IMR-90 (cell line): Measurements from ENCODE around the gene TRIP4. TPM values are rescaled to one million over a fixed set of nuclear protein-coding genes. Genes with fewer than 3 reads are reported as not detected.

Experiments
- ATAC-seq: fragments of 200-7000 bp; cut with Tn5 transposase; 2 replicates; pipeline ENCODE4 v1.9.1; 2020; ENCODE audit warnings: low read depth, mild to moderate bottlenecking, moderate library complexity
- BruUV-seq: library from RNA; stranded (reverse); fragments of 400-500 nt; replicated peaks from 2 replicates; lab custom pipeline; 2021; lab: Mats Ljungman, UMichigan
- CTCF ChIA-PET: fragments of 300-600 bp; formaldehyde crosslinking; extraction: SDS; loops from one replicate; lab custom pipeline; 2021; ENCODE audit warnings: antibody characterized with exemption; lab: Yijun Ruan, JAX
- POLR2A ChIA-PET: fragments of 300-600 bp; sonication (Branson Sonifier 250); formaldehyde crosslinking; loops from one replicate; lab custom pipeline; 2022; ENCODE audit warnings: antibody characterized with exemption; ENCODE audit not compliant: unreplicated experiment; lab: Charles Lee
- DNase-seq: peaks from one replicate; pipeline ENCODE4 v3.0.0; 2013
- H2AFZ ChIP-seq: replicated peaks from 2 replicates; pipeline ENCODE3; 2013; ENCODE audit warnings: low read length, mild to moderate bottlenecking; ENCODE audit not compliant: poor library complexity
- H2AK5ac ChIP-seq: 2 replicates; pipeline ENCODE4 v1.6.1; 2013; ENCODE audit warnings: low read depth, low read length, inconsistent platforms
- H2AK9ac ChIP-seq: replicated peaks from 2 replicates; pipeline ENCODE3; 2013; ENCODE audit warnings: mild to moderate bottlenecking, low read depth, low read length, moderate library complexity; ENCODE audit not compliant: poor library complexity
- H2BK120ac ChIP-seq: 2 replicates; pipeline ENCODE4 v1.6.1; 2013; ENCODE audit warnings: low read depth, low read length, inconsistent platforms
- H2BK15ac ChIP-seq: 3 replicates; pipeline ENCODE4 v1.6.1; 2013; ENCODE audit warnings: low read depth, low read length, inconsistent platforms
- H2BK20ac ChIP-seq: 2 replicates; pipeline ENCODE4 v1.6.1; 2013; ENCODE audit warnings: low read depth, mild to moderate bottlenecking, inconsistent platforms, low read length, moderate library complexity
- H2BK5ac ChIP-seq: 2 replicates; pipeline ENCODE4 v1.6.1; 2013; ENCODE audit warnings: mild to moderate bottlenecking, low read depth, low read length, inconsistent platforms; ENCODE audit not compliant: poor library complexity, severe bottlenecking
- H3K14ac ChIP-seq: replicated peaks from 2 replicates; pipeline ENCODE4 v1.6.1; 2013; ENCODE audit warnings: low read depth, low read length, inconsistent platforms
- H3K18ac ChIP-seq: 2 replicates; pipeline ENCODE4 v1.6.1; 2013; ENCODE audit warnings: low read depth, low read length, control low read depth
- H3K23ac ChIP-seq: 2 replicates; pipeline ENCODE4 v1.6.1; 2013; ENCODE audit warnings: low read depth, low read length, inconsistent platforms
- H3K27ac ChIP-seq: 2 replicates; pipeline ENCODE4 v1.5.1; 2013; ENCODE audit warnings: mild to moderate bottlenecking, control low read depth, low read length; ENCODE audit not compliant: insufficient read depth
- H3K27me3 ChIP-seq: 2 replicates; pipeline ENCODE4 v1.6.1; 2013; ENCODE audit warnings: low read length; ENCODE audit not compliant: control insufficient read depth, insufficient read depth
- H3K36me3 ChIP-seq: 2 replicates; pipeline ENCODE4 v1.6.1; 2013; ENCODE audit warnings: low read length, mixed read lengths; ENCODE audit not compliant: control insufficient read depth, insufficient read depth
- H3K4ac ChIP-seq: 2 replicates; pipeline ENCODE4 v1.6.1; 2013; ENCODE audit warnings: low read depth, low read length, inconsistent platforms
- H3K4me1 ChIP-seq: 2 replicates; pipeline ENCODE4 v1.6.1; 2013; ENCODE audit warnings: low read length, mixed read lengths; ENCODE audit not compliant: control insufficient read depth, insufficient read depth
- H3K4me2 ChIP-seq: 2 replicates; pipeline ENCODE4 v1.6.1; 2013; ENCODE audit warnings: low read depth, mild to moderate bottlenecking, control low read depth, low read length, moderate library complexity
- H3K4me3 ChIP-seq: 2 replicates; pipeline ENCODE4 v1.5.1; 2013; ENCODE audit warnings: low read depth, mild to moderate bottlenecking, control low read depth, low read length, moderate library complexity; ENCODE audit not compliant: insufficient read depth
- H3K56ac ChIP-seq: 2 replicates; pipeline ENCODE4 v1.6.1; 2013; ENCODE audit warnings: low read length, inconsistent platforms; ENCODE audit not compliant: insufficient read depth; ENCODE audit errors: extremely low read depth
- H3K79me1 ChIP-seq, 2 experiments: 2 replicates each; pipeline ENCODE4 v1.6.1; 2013; ENCODE audit warnings: low read length in 2 of 2, inconsistent platforms in 1 of 2, low read depth in 1 of 2
- H3K9ac ChIP-seq: 2 replicates; pipeline ENCODE4 v1.6.1; 2013; ENCODE audit warnings: low read depth, low read length, control low read depth
- H3K9me1 ChIP-seq: 2 replicates; pipeline ENCODE4 v1.6.1; 2013; ENCODE audit warnings: low read length, inconsistent platforms; ENCODE audit not compliant: insufficient read depth
- H3K9me3 ChIP-seq: 2 replicates; pipeline ENCODE4 v1.6.1; 2013; ENCODE audit warnings: low read length; ENCODE audit not compliant: control insufficient read depth, insufficient read depth
- H4K20me1 ChIP-seq: 2 replicates; pipeline ENCODE4 v1.6.1; 2013; ENCODE audit warnings: low read length, inconsistent platforms; ENCODE audit not compliant: insufficient read depth
- H4K5ac ChIP-seq: 2 replicates; pipeline ENCODE4 v1.6.1; 2013; ENCODE audit warnings: mild to moderate bottlenecking, low read depth, low read length, control low read depth
- H4K8ac ChIP-seq, 2 experiments: 2 replicates each; pipeline ENCODE4 v1.6.1; 2013; ENCODE audit warnings: low read depth in 2 of 2, low read length in 2 of 2, control low read depth in 1 of 2, inconsistent platforms in 1 of 2
- H4K91ac ChIP-seq: 2 replicates; pipeline ENCODE4 v1.6.1; 2013; ENCODE audit warnings: low read depth, low read length, inconsistent platforms; ENCODE audit not compliant: insufficient read depth
- CEBPB ChIP-seq: IDR thresholded peaks from 2 replicates; pipeline ENCODE4 v1.6.1; 2012; ENCODE audit warnings: low read depth, low read length, improper control_type of control experiment
- CHD1 ChIP-seq: IDR thresholded peaks from 2 replicates; pipeline ENCODE4 v1.6.1; 2012; ENCODE audit warnings: low read depth, low read length, improper control_type of control experiment
- CTCF ChIP-seq: conservative IDR thresholded peaks from 2 replicates; pipeline ENCODE4 v1.5.1; 2012; ENCODE audit warnings: mild to moderate bottlenecking, low read depth, low read length, improper control_type of control experiment
- ELK1 ChIP-seq: fragments of 150-350 bp; IDR thresholded peaks from 2 replicates; pipeline ENCODE4 v1.6.1; 2016; ENCODE audit warnings: low read depth, mild to moderate bottlenecking, low read length, moderate library complexity, borderline replicate concordance
- FOS ChIP-seq: fragments of 150-350 bp; IDR thresholded peaks from 2 replicates; pipeline ENCODE4 v1.6.1; 2016; ENCODE audit warnings: low read depth, low read length
- MAFK ChIP-seq: IDR thresholded peaks from 2 replicates; pipeline ENCODE4 v1.6.1; 2012; ENCODE audit warnings: low read depth, low read length, improper control_type of control experiment
- MXI1 ChIP-seq: IDR thresholded peaks from 2 replicates; pipeline ENCODE4 v1.6.1; 2012; ENCODE audit warnings: low read depth, mild to moderate bottlenecking, low read length, moderate library complexity, borderline replicate concordance
- POLR2A ChIP-seq: IDR thresholded peaks from 2 replicates; pipeline ENCODE4 v1.6.1; 2012; ENCODE audit warnings: mild to moderate bottlenecking, low read depth, low read length
- RAD21 ChIP-seq: IDR thresholded peaks from 2 replicates; pipeline ENCODE4 v1.6.1; 2012; ENCODE audit warnings: low read length, improper control_type of control experiment
- RFX5 ChIP-seq: IDR thresholded peaks from 2 replicates; pipeline ENCODE4 v1.8.0; 2012; ENCODE audit warnings: low read depth, mild to moderate bottlenecking, low read length, moderate library complexity
- SMC3 ChIP-seq: fragments of 150-350 bp; IDR thresholded peaks from 2 replicates; pipeline ENCODE4 v1.6.1; 2016; ENCODE audit warnings: low read depth, mild to moderate bottlenecking, antibody characterized with exemption, low read length, moderate library complexity
- USF2 ChIP-seq: fragments of 150-350 bp; IDR thresholded peaks from 2 replicates; pipeline ENCODE4 v1.6.1; 2017; ENCODE audit warnings: mild to moderate bottlenecking, antibody characterized with exemption, low read length, low read depth
- WGBS, 2 experiments: methylation state at CpG; one replicate each; pipeline versions ENCODE4 v1.1.5 to v1.1.7; 2013; ENCODE audit warnings: missing lambda C conversion rate in 2 of 2; ENCODE audit not compliant: insufficient read length in 1 of 2; ENCODE audit errors: extremely low coverage in 2 of 2; 5-methylcytosine and 5-hydroxymethylcytosine counted together
- dilution Hi-C: fragments of 300-500 bp; cut with HindIII; formaldehyde crosslinking; loops from one replicate; pipeline ENCODE4 v1.14.3; 2018; ENCODE audit warnings: low sequenced_read_pairs; ENCODE audit not compliant: unreplicated experiment
- in situ Hi-C: fragments of 300-500 bp; cut with MboI; formaldehyde crosslinking; loops from 3 replicates; pipeline ENCODE4 v1.14.3; 2019; ENCODE audit warnings: low sequenced_read_pairs, inconsistent platforms, mixed read lengths
- intact Hi-C: fragments of 100-400 bp; cut with micrococcal nuclease; formaldehyde crosslinking; loops from 2 replicates; pipeline ENCODE4 v1.10.0; 2022
- polyA plus RNA-seq, 3 experiments: library from polyadenylated mRNA; depleted of rRNA; stranded (reverse); fragments of >200 nt; gene quantifications; 2 replicates each; pipeline ENCODE4 v1.2.3, GENCODE V29; 2012; ENCODE audit warnings: low replicate concordance in 1 of 3
- total RNA-seq: library from RNA; depleted of rRNA; stranded (reverse); fragments of >200 nt; gene quantifications from 2 replicates; pipeline ENCODE4 v1.2.3, GENCODE V29; 2012

Gene TRIP4
- total and polyA plus RNA-seq, 2 of the 4 experiments (the other 2 are of a cell fraction): 13.1 to 19.4 TPM

GRCh38 chr15:64503197-64503596, 115.6 kb downstream of the TRIP4 start:
- POLR2A ChIA-PET: no interaction called here
- DNase-seq (peak; percentile 74), ATAC-seq (peak; percentile 80)
- TF ChIP-seq SMC3 (no peak), CHD1 (no peak), RFX5 (no peak), MXI1 (no peak), RAD21 (no peak), CTCF (no peak), POLR2A (no peak), ELK1 (no peak), CEBPB (no peak), FOS (no peak), MAFK (no peak), USF2 (no peak)
- peak overlapping the region; percentile 38 for H3K4me2 ChIP-seq
- peaks cover 23% of the 10 kb centered on the region for H3K36me3 ChIP-seq
- no peak overlapping the region for H2AFZ ChIP-seq
- dilution Hi-C loops (no loop called here), in situ Hi-C loops (no loop called here), intact Hi-C loops (no loop called here)
- CTCF ChIA-PET: interaction anchor here (0.8 kb wide), 1 partner anchor 13 kb away, joined by 4 read pairs; no protein-coding TSS in a partner anchor
- H3K4me1 ChIP-seq: peaks cover 15% of the 10 kb centered on the region
- no peak overlapping the region; the same call in 1 of the 2 replicates for H3K4ac ChIP-seq
- no peak overlapping the region for H2AK5ac ChIP-seq
- peak overlapping the region; percentile 16; the same call in 1 of the 2 replicates for H3K14ac ChIP-seq
- peak overlapping the region in 1 of 2 experiments; percentile 22; a peak in 1 of 4 replicates for H4K8ac ChIP-seq
- H2BK5ac ChIP-seq: peak overlapping the region; percentile 46
- 0 out of 2 replicates have a peak overlapping the region, but pooled peaks have one; percentile 7 for H2BK120ac ChIP-seq
- no peak overlapping the region for H3K4me3 ChIP-seq
- no peak overlapping the region for H2BK15ac ChIP-seq
- 0 out of 2 replicates have a peak overlapping the region, but pooled peaks have one; percentile 2 for H3K18ac ChIP-seq
- H3K9ac ChIP-seq: no peak overlapping the region
- no CpG with 5 or more reads among the region's 4 CpGs for WGBS, 2 experiments
- H4K5ac ChIP-seq: no peak overlapping the region; the same call in 1 of the 2 replicates
- no TSS peak for BruUV-seq
- H3K56ac ChIP-seq: no peak overlapping the region
- peaks cover 32% of the 10 kb centered on the region for H3K9me1 ChIP-seq
- H2AK9ac ChIP-seq: no peak overlapping the region
- peaks cover 48 to 86% of the 10 kb centered on the region in 2 experiments for H3K79me1 ChIP-seq
- no peaks in the 10 kb centered on the region for H3K27me3 ChIP-seq
- H4K20me1 ChIP-seq: peaks cover 57% of the 10 kb centered on the region
- H3K27ac ChIP-seq: peak overlapping the region; percentile 36; the same call in 1 of the 2 replicates
- no peak overlapping the region for H2BK20ac ChIP-seq
- H4K91ac ChIP-seq: no peak overlapping the region; the same call in 1 of the 2 replicates
- no peaks in the 10 kb centered on the region for H3K9me3 ChIP-seq
- H3K23ac ChIP-seq: peak overlapping the region; percentile 61
